ENCODE data around the gene PDGFA.

The PDGFA gene

GRCh38 chr7:505171-505570 is 14.5 kb downstream of the PDGFA start:
- DNase-seq (ENCODE audit: low read depth, low spot score), result no peak

GRCh38 chr7:504221-505111 is 15.2 kb downstream of the PDGFA start:
- DNase-seq (ENCODE audit: low read depth, low spot score), result no peak

GRCh38 chr7:503575-504111 is 16.0 kb downstream of the PDGFA start:
- no peak for DNase-seq (ENCODE audit: low read depth, low spot score)

GRCh38 chr7:502296-502695 is 17.4 kb downstream of the PDGFA start:
- no peak for DNase-seq (ENCODE audit: low read depth, low spot score)

GRCh38 chr7:501526-501925 is 18.1 kb downstream of the PDGFA start:
- no peak for DNase-seq (ENCODE audit: low read depth, low spot score)

GRCh38 chr7:500521-501420 is 18.9 kb downstream of the PDGFA start:
- no peak for DNase-seq (ENCODE audit: low read depth, low spot score)

- no peak for DNase-seq (ENCODE audit: low read depth, low spot score)
Measured at GRCh38 chr7:499853-500485, 19.7 kb downstream of the PDGFA start.

- no peak for DNase-seq (ENCODE audit: low read depth, low spot score)
Measured at GRCh38 chr7:498678-499641, 20.7 kb downstream of the PDGFA start.

- no peak for DNase-seq (ENCODE audit: low read depth, low spot score)
Measured at GRCh38 chr7:497946-498655, 21.5 kb downstream of the PDGFA start.

- DNase-seq (ENCODE audit: low read depth, low spot score), result no peak
Measured at GRCh38 chr7:497346-497745, 22.3 kb downstream of the PDGFA start.

- DNase-seq (ENCODE audit: low read depth, low spot score), result no peak
Measured at GRCh38 chr7:496528-497295, 22.9 kb downstream of the PDGFA start.

GRCh38 chr7:495761-496321 is 23.8 kb downstream of the PDGFA start:
- DNase-seq (ENCODE audit: low read depth, low spot score), result no peak

GRCh38 chr7:495326-495725 is 24.3 kb downstream of the PDGFA start:
- no peak for DNase-seq (ENCODE audit: low read depth, low spot score)

- no peak for DNase-seq (ENCODE audit: low read depth, low spot score)
Measured at GRCh38 chr7:494906-495305, 24.7 kb downstream of the PDGFA start.

GRCh38 chr7:494259-494687 is 25.4 kb downstream of the PDGFA start:
- no peak for DNase-seq (ENCODE audit: low read depth, low spot score)

GRCh38 chr7:493661-494251 is 25.9 kb downstream of the PDGFA start:
- no peak for DNase-seq (ENCODE audit: low read depth, low spot score)

- no peak for DNase-seq (ENCODE audit: low read depth, low spot score)
Measured at GRCh38 chr7:492714-493065, 27.0 kb downstream of the PDGFA start.

- DNase-seq (ENCODE audit: low read depth, low spot score), result no peak
Measured at GRCh38 chr7:491958-492713, 27.5 kb downstream of the PDGFA start.

Data from activated CD4-positive, CD25-positive, alpha-beta regulatory T cell treated with anti-CD3 and anti-CD28 coated beads, Interleukin-2, amount 50 U/mL, for 16 hours (primary cell).